Esophagus muscularis mucosa (tissue), 4 donors: ENCODE measurements around the gene POLN. TPM values are rescaled to one million over a fixed set of nuclear protein-coding genes. Genes with fewer than 3 reads are reported as not detected.

Experiments used
- DNase-seq: peaks from one replicate; pipeline ENCODE4 v3.0.0-alpha.2; 2017; ENCODE audit errors: extremely low spot score
- H3K27ac ChIP-seq, 4 donors: fragments of 200-600 bp; sonication (generic); replicated peaks in 1 of 4; 1 replicate in 3 of 4; 2 replicates in 1 of 4; pipeline ENCODE4 v1.5.1; 2016 to 2019; ENCODE audit warnings: mild to moderate bottlenecking in 1 of 4
- H3K27me3 ChIP-seq, 4 donors: fragments of 200-600 bp; sonication (generic); one replicate each; pipeline versions ENCODE4 v1.5.1 to v1.6.0; 2016 to 2019
- H3K36me3 ChIP-seq, 4 donors: fragments of 200-600 bp; sonication (generic); one replicate each; pipeline ENCODE4 v1.5.1; 2016 to 2019
- H3K4me1 ChIP-seq, 4 donors: fragments of 200-600 bp; sonication (generic); one replicate each; pipeline ENCODE4 v1.5.1; 2016 to 2019
- H3K4me3 ChIP-seq, 4 donors: fragments of 200-600 bp; sonication (generic); 1 replicate in 2 of 4; 2 replicates in 2 of 4; pipeline ENCODE4 v1.5.1; 2016 to 2019; ENCODE audit warnings: mild to moderate bottlenecking in 4 of 4, moderate library complexity in 1 of 4
- H3K9me3 ChIP-seq, 4 donors: fragments of 200-600 bp; sonication (generic); 1 replicate in 3 of 4; 2 replicates in 1 of 4; pipeline ENCODE4 v1.5.1; 2016 to 2019
- CTCF ChIP-seq, 3 experiments: fragments of 200-600 bp in 2 of 3; fragments of 450-650 bp in 1 of 3; sonication (generic) in 2 of 3; IDR thresholded peaks; one replicate each; pipeline ENCODE4 v1.5.1; 2017 to 2019; ENCODE audit warnings: antibody characterized with exemption in 3 of 3, mild to moderate bottlenecking in 2 of 3, moderate library complexity in 1 of 3
- EP300 ChIP-seq: sonication (generic); formaldehyde crosslinking; IDR thresholded peaks from one replicate; pipeline ENCODE4 v1.6.1; 2017; ENCODE audit warnings: antibody characterized with exemption
- POLR2A ChIP-seq: fragments of 450-650 bp; IDR thresholded peaks from one replicate; pipeline ENCODE4 v1.6.1; 2017; ENCODE audit warnings: antibody characterized with exemption, moderate library complexity, mild to moderate bottlenecking, low read depth
- POLR2AphosphoS5 ChIP-seq, 2 donors: sonication (generic); formaldehyde crosslinking; IDR thresholded peaks; one replicate each; pipeline ENCODE4 v1.6.1; 2017; ENCODE audit warnings: antibody characterized with exemption in 2 of 2
- WGBS: methylation state at CpG from one replicate; pipeline ENCODE4 v1.1.5; 2018; 5-methylcytosine and 5-hydroxymethylcytosine counted together
- intact Hi-C: fragments of 100-400 bp; cut with DNase I; formaldehyde crosslinking; loops from one replicate; pipeline ENCODE4 v1.15.1; 2023
- total RNA-seq, 4 donors: library from RNA; depleted of rRNA; stranded (reverse); fragments of >200 nt; gene quantifications; one replicate each; pipeline versions ENCODE4 v1.1.0 to v1.2.1, GENCODE V29; 2016

Gene POLN
- total RNA-seq, 4 donors from 2014 or later, result 1.2 to 3.3 (median 2.7) TPM

GRCh38 chr4:2090642-2091041 lies 151.3 kb downstream of the POLN start:
- intact Hi-C loops, result no loop called here
- TF ChIP-seq EP300 (no peak), CTCF (IDR thresholded peaks at IDR 0.05) (no peak), POLR2AphosphoS5 (IDR thresholded peaks at IDR 0.05) (no peak), POLR2A (no peak)
- no peak for DNase-seq
- 100% methylated on average over 1 of the region's 1 CpG for WGBS
- H3K4me3 ChIP-seq, result no peak overlapping the region
- H3K4me1 ChIP-seq, result no peaks in the 10 kb centered on the region
- no peak overlapping the region for H3K27ac ChIP-seq
- H3K36me3 ChIP-seq, result peaks cover 0 to 2% (median 0%) of the 10 kb centered on the region in 4 donors
- H3K9me3 ChIP-seq, result no peaks in the 10 kb centered on the region
- H3K27me3 ChIP-seq, result no peaks in the 10 kb centered on the region

DNA sequence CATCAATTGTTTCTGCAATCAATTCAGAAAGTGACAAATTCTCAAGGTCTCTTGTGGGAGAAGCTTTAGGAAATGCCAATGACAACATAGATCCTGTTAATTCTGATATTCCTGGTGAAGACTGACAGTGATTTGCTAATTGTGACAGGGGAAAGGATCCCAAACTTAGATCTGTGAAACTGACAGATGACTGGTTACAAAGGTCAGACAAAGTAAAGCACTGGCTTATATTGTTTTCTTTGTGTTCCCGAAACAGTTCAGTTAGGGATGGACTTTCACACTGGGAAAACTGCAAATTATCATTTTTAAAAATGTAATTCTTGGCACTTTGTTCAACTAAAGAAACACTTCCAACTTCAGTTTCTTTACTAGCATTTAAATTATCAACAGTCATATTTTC lies 152.7 kb downstream of the POLN start:
- DNase-seq, result no peak
- no peaks in the 10 kb centered on the region for H3K4me1 ChIP-seq
- H3K27ac ChIP-seq, result no peak overlapping the region
- 71% methylated on average over 1 of the region's 1 CpG for WGBS
- no peaks in the 10 kb centered on the region for H3K9me3 ChIP-seq
- TF ChIP-seq CTCF (IDR thresholded peaks at IDR 0.05) (no peak), POLR2A (no peak), POLR2AphosphoS5 (IDR thresholded peaks at IDR 0.05) (no peak), EP300 (no peak)
- H3K4me3 ChIP-seq, result no peak overlapping the region
- H3K27me3 ChIP-seq, result no peaks in the 10 kb centered on the region
- intact Hi-C loops, result no loop called here
- H3K36me3 ChIP-seq, result no peaks in the 10 kb centered on the region

- TF ChIP-seq CTCF (IDR thresholded peaks at IDR 0.05), result no peak
- TF ChIP-seq EP300, result no peak
- no peak for TF ChIP-seq POLR2A
- no peak for TF ChIP-seq POLR2AphosphoS5 (IDR thresholded peaks at IDR 0.05)
- intact Hi-C loops, result no loop called here
- Histone ChIP-seq H3K27ac (no peak overlapping the region), H3K4me3 (no peak overlapping the region), H3K9me3 (no peaks in the 10 kb centered on the region), H3K36me3 (no peaks in the 10 kb centered on the region), H3K4me1 (no peaks in the 10 kb centered on the region), H3K27me3 (no peaks in the 10 kb centered on the region)
- DNase-seq, result no peak
Observed at GRCh38 chr4:2087170-2087569, 154.8 kb downstream of the POLN start.

GRCh38 chr4:2085496-2085901 lies 156.4 kb downstream of the POLN start:
- no peak for DNase-seq
- 96% methylated on average over 5 of the region's 8 CpGs for WGBS
- no peaks in the 10 kb centered on the region for H3K36me3 ChIP-seq
- H3K27ac ChIP-seq, result no peak overlapping the region
- H3K9me3 ChIP-seq, result no peaks in the 10 kb centered on the region
- no peak for TF ChIP-seq POLR2AphosphoS5 (IDR thresholded peaks at IDR 0.05)
- TF ChIP-seq EP300, result no peak
- TF ChIP-seq POLR2A, result no peak
- TF ChIP-seq CTCF (IDR thresholded peaks at IDR 0.05), result no peak
- H3K27me3 ChIP-seq, result no peaks in the 10 kb centered on the region
- no peak overlapping the region for H3K4me3 ChIP-seq
- no peaks in the 10 kb centered on the region for H3K4me1 ChIP-seq
- intact Hi-C loops, result no loop called here

DNA sequence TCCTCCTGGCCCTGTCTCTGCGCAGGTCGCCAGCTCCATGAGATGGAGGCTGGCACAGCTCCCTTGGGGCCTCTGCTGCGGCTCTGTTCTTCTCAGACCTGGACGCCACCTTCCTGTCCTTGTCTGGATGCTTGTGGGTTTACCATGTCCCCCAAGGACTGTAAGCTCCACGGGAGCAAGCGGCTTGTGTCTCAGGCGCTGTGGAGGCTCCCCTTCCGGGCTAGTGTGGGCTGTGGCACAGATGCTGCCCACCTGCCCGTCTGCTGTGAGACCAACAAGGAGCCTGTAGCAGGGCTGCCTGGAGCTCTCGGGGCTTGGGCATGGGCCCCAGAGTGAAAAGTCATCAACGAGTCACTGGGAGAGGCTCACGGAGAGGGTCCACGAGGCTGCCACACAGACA lies 157.6 kb downstream of the POLN start:
- intact Hi-C loops, result no loop called here
- no peak overlapping the region for H3K27ac ChIP-seq
- H3K27me3 ChIP-seq, result no peaks in the 10 kb centered on the region
- H3K4me1 ChIP-seq, result no peaks in the 10 kb centered on the region
- TF ChIP-seq CTCF (IDR thresholded peaks at IDR 0.05), result no peak
- no peak for TF ChIP-seq POLR2A
- no peak for TF ChIP-seq EP300
- TF ChIP-seq POLR2AphosphoS5 (IDR thresholded peaks at IDR 0.05), result no peak
- no peaks in the 10 kb centered on the region for H3K36me3 ChIP-seq
- no peak for DNase-seq
- WGBS, result 86% methylated on average over 12 of the region's 13 CpGs
- H3K4me3 ChIP-seq, result no peak overlapping the region
- H3K9me3 ChIP-seq, result no peaks in the 10 kb centered on the region
